Measurements from ENCODE around the gene KCNK6. TPM values are rescaled to one million over a fixed set of nuclear protein-coding genes. Genes with fewer than 3 reads are reported as not detected.

The KCNK6 gene
- total and polyA plus RNA-seq, 2 of the 8 experiments (the other 6 are each of a cell fraction or from before 2014, with no cell fraction given) = 10.6 to 13.3 TPM

DNA sequence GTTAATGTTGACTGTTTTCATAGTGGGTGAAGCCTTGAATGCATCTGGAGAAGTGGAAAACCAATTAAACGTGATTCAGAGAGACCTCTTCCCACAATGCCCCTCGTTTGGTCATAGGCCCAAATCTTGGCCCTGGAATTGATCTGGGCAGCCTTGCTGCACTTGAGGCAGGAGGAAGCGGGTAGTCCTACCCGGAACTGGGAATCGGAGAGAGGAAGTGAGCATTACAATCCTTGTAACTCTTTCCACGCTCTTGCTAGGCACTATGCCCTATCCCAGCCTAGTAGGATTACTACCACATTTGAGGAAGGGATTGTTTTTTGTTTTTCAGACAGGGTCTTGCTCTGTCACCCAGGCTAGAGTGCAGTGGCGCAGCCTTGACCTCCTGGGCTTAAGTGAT lies 3.6 kb downstream of the KCNK6 start:
- H3K18ac ChIP-seq (ENCODE audit: extremely low read depth, low read length) = no peak overlapping the region
- H3K56ac ChIP-seq (replicated peaks; ENCODE audit: insufficient read length, low read depth, low read length) = no peak overlapping the region
- no peak overlapping the region for H2BK5ac ChIP-seq (ENCODE audit: low read depth, low read length)
- 86% methylated on average over 7 of the region's 7 CpGs; no CpG with 5 or more reads in 1 of the 2 experiments for WGBS, 2 experiments (ENCODE audit: extremely low coverage in 1 of 2, insufficient coverage in 1 of 2, insufficient read length in 1 of 2, insufficient replicate concordance in 2 of 2, low coverage in 1 of 2, low lambda C conversion rate in 2 of 2, missing lambda C conversion rate in 1 of 2)
- no peaks in the 10 kb centered on the region for H3K9me3 ChIP-seq (ENCODE audit: insufficient read depth in 2 of 2, low read depth in 1 of 2, low read length in 1 of 2)
- no peak overlapping the region for H3K4ac ChIP-seq (replicated peaks; ENCODE audit: insufficient read length, low read depth, low read length)
- no peak overlapping the region for H2BK20ac ChIP-seq (ENCODE audit: low read length)
- no peak overlapping the region for H2BK12ac ChIP-seq (ENCODE audit: low read depth, low read length)
- H2BK15ac ChIP-seq (ENCODE audit: low read length) = no peak overlapping the region
- CTCF ChIA-PET (ENCODE audit: partially characterized antibody) = interaction anchor here (0.8 kb wide), 1 partner anchor 11 kb away, joined by 3 read pairs; no protein-coding TSS in a partner anchor
- peaks cover 0 to 6% of the 10 kb centered on the region in 2 experiments for H4K20me1 ChIP-seq (replicated peaks in 1 of 2; ENCODE audit: control insufficient read depth in 1 of 2, insufficient read depth in 2 of 2, low read length in 2 of 2)
- peaks cover 2 to 8% (median 5%) of the 10 kb centered on the region in 4 experiments; a peak in 5 of 8 replicates for H3K36me3 ChIP-seq (ENCODE audit: control insufficient read depth in 2 of 4, insufficient read depth in 4 of 4, low read length in 3 of 4)
- no peak overlapping the region for H2AK5ac ChIP-seq (ENCODE audit: low read depth, low read length)
- FAIRE-seq = no peak
- POLR2A ChIA-PET (ENCODE audit: partially characterized antibody) = no interaction called here
- no peak overlapping the region for H3K14ac ChIP-seq (ENCODE audit: insufficient read length)
- DNase-seq (ENCODE audit: low read depth in 1 of 2, low spot score in 2 of 2) = no peak
- H3K79me1 ChIP-seq (ENCODE audit: low read depth, low read length) = peaks cover 3% of the 10 kb centered on the region; the same call in 1 of the 2 replicates
- H3K4me1 ChIP-seq (replicated peaks in 1 of 4; ENCODE audit: control insufficient read depth in 3 of 4, insufficient read depth in 4 of 4, low read length in 3 of 4) = peaks cover 0 to 4% (median 1%) of the 10 kb centered on the region in 4 experiments; a peak in 5 of 7 replicates
- TF ChIP-seq SP1 (IDR thresholded peaks at IDR 0.05; ENCODE audit: low read depth, low read length) (no peak), BRCA1 (IDR thresholded peaks at IDR 0.05; ENCODE audit: low read depth, low read length) (no peak), SP4 (IDR thresholded peaks at IDR 0.05; ENCODE audit: low read length) (no peak), SIRT6 (IDR thresholded peaks at IDR 0.05; ENCODE audit: low read length) (no peak), TAF1 (IDR thresholded peaks at IDR 0.05; ENCODE audit: low read depth, low read length) (no peak), RBBP5 (IDR thresholded peaks at IDR 0.05; ENCODE audit: borderline replicate concordance, low read depth, low read length) (no peak), SIN3A (conservative IDR thresholded peaks at IDR 0.05 in 1 of 2, IDR thresholded peaks at IDR 0.05 in 1 of 2; ENCODE audit: low read depth in 1 of 2, low read length in 2 of 2) (no peak), TEAD4 (IDR thresholded peaks at IDR 0.05; ENCODE audit: low read depth, low read length) (no peak), JUND (IDR thresholded peaks at IDR 0.05; ENCODE audit: low read length) (no peak), NANOG (IDR thresholded peaks at IDR 0.05; ENCODE audit: insufficient read depth, low read depth, low read length, poor library complexity, severe bottlenecking) (no peak), CREB1 (IDR thresholded peaks at IDR 0.05) (no peak)
- TF ChIP-seq, protein P1, sequence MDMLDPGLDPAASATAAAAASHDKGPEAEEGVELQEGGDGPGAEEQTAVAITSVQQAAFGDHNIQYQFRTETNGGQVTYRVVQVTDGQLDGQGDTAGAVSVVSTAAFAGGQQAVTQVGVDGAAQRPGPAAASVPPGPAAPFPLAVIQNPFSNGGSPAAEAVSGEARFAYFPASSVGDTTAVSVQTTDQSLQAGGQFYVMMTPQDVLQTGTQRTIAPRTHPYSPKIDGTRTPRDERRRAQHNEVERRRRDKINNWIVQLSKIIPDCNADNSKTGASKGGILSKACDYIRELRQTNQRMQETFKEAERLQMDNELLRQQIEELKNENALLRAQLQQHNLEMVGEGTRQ (IDR thresholded peaks at IDR 0.05; ENCODE audit: low read length) = no peak
- no peaks in the 10 kb centered on the region for H3K79me2 ChIP-seq (ENCODE audit: control insufficient read depth in 1 of 2, insufficient read depth in 2 of 2, low read length in 2 of 2)
- no peak overlapping the region for H4K8ac ChIP-seq (ENCODE audit: extremely low read depth, insufficient read depth, low read length)
- no peak overlapping the region for H3K9ac ChIP-seq (replicated peaks in 1 of 4; ENCODE audit: extremely low read depth in 1 of 4, low read depth in 3 of 4, low read length in 3 of 4)
- H3K23ac ChIP-seq (ENCODE audit: insufficient read length) = no peak overlapping the region
- no peak overlapping the region for H2BK120ac ChIP-seq (replicated peaks; ENCODE audit: low read depth, low read length)
- no peak overlapping the region for H3K4me2 ChIP-seq (ENCODE audit: insufficient read depth in 1 of 2, low read depth in 2 of 2, low read length in 2 of 2)
- H4K91ac ChIP-seq (replicated peaks; ENCODE audit: insufficient read length, low read length) = no peak overlapping the region
- no peak overlapping the region for H3K27ac ChIP-seq (ENCODE audit: low read depth, low read length)
- H4K5ac ChIP-seq (ENCODE audit: insufficient read length, low read depth, low read length) = no peak overlapping the region
- no peak overlapping the region for H3K4me3 ChIP-seq (ENCODE audit: extremely low read depth in 1 of 4, insufficient read depth in 2 of 4, low read depth in 3 of 4, low read length in 4 of 4)
- H3K23me2 ChIP-seq (ENCODE audit: low read depth, low read length) = peaks cover 10% of the 10 kb centered on the region; the same call in 1 of the 2 replicates
- peaks cover 0 to 28% (median 17%) of the 10 kb centered on the region in 4 experiments; a peak in 6 of 7 replicates for H3K27me3 ChIP-seq (replicated peaks in 1 of 4; ENCODE audit: control insufficient read depth in 3 of 4, extremely low read depth in 1 of 4, insufficient read depth in 3 of 4, low read length in 3 of 4)
- no peak overlapping the region for H2AFZ ChIP-seq (ENCODE audit: low read length)

Measured in H1 (cell line).